Stomach (tissue), 9 donors: Measurements from ENCODE around the gene CNR2. TPM values are rescaled to one million over a fixed set of nuclear protein-coding genes. Genes with fewer than 3 reads are reported as not detected.

Source experiments
- DNase-seq, 2 donors: peaks; one replicate each; pipeline versions ENCODE4 v3.0.0 to v3.0.0-alpha.2; 2013 to 2019
- H3K27ac ChIP-seq, 5 donors: fragments of 200-600 bp in 4 of 5; sonication (generic) in 4 of 5; one replicate each; pipeline ENCODE4 v1.5.1; 2013 to 2019; ENCODE audit warnings: mild to moderate bottlenecking in 1 of 5, moderate library complexity in 1 of 5
- H3K27me3 ChIP-seq, 3 donors: fragments of 200-600 bp; sonication (generic); one replicate each; pipeline ENCODE4 v1.5.1; 2017 to 2019; ENCODE audit warnings: mixed run types in 1 of 3
- H3K36me3 ChIP-seq, 4 donors: fragments of 200-600 bp; sonication (generic); 1 replicate in 3 of 4; 2 replicates in 1 of 4; pipeline ENCODE4 v1.5.1; 2016 to 2019
- H3K4me1 ChIP-seq, 4 donors: fragments of 200-600 bp; sonication (generic); one replicate each; pipeline ENCODE4 v1.5.1; 2016 to 2019
- H3K4me3 ChIP-seq, 4 donors: fragments of 200-600 bp; sonication (generic) in 3 of 4; one replicate each; pipeline ENCODE4 v1.5.1; 2016 to 2019; ENCODE audit warnings: mild to moderate bottlenecking in 1 of 4
- H3K9me3 ChIP-seq, 4 donors: fragments of 200-600 bp; sonication (generic); one replicate each; pipeline ENCODE4 v1.5.1; 2016 to 2019
- CTCF ChIP-seq, 7 experiments: fragments of 450-650 bp in 4 of 7; fragments of 200-600 bp in 3 of 7; sonication (generic) in 3 of 7; IDR thresholded peaks; one replicate each; pipeline ENCODE4 v1.5.1; 2016 to 2019; ENCODE audit warnings: antibody characterized with exemption in 7 of 7, control low read depth in 2 of 7, mild to moderate bottlenecking in 1 of 7
- EP300 ChIP-seq: sonication (generic); formaldehyde crosslinking; IDR thresholded peaks from one replicate; pipeline ENCODE4 v1.6.1; 2017; ENCODE audit warnings: antibody characterized with exemption
- POLR2A ChIP-seq, 4 donors: fragments of 450-650 bp; IDR thresholded peaks; one replicate each; pipeline ENCODE4 v1.6.1; 2016; ENCODE audit warnings: antibody characterized with exemption in 4 of 4, control low read depth in 2 of 4, mild to moderate bottlenecking in 1 of 4, moderate library complexity in 1 of 4
- POLR2AphosphoS5 ChIP-seq, 3 donors: sonication (generic); formaldehyde crosslinking; IDR thresholded peaks; one replicate each; pipeline ENCODE4 v1.6.1; 2016; ENCODE audit warnings: antibody characterized with exemption in 3 of 3
- WGBS, 5 donors: extraction: QIAGEN DNeasy Blood & Tissue Kit in 3 of 5; methylation state at CpG; one replicate each; pipeline versions ENCODE4 v1.1.5 to v1.1.7; 2013 to 2018; 5-methylcytosine and 5-hydroxymethylcytosine counted together
- intact Hi-C: fragments of 100-400 bp; cut with DNase I; formaldehyde crosslinking; loops from one replicate; pipeline ENCODE4 v1.15.1; 2023; ENCODE audit warnings: low total_unique reads
- polyA plus RNA-seq, 3 donors: library from polyadenylated mRNA; stranded (reverse); fragments of 200-250 nt; gene quantifications; one replicate each; pipeline ENCODE4 v1.2.3, GENCODE V29; 2013
- total RNA-seq, 5 donors: library from RNA; depleted of rRNA; stranded (reverse); fragments of >200 nt; gene quantifications; one replicate each; pipeline versions ENCODE4 v1.1.0 to v1.2.3, GENCODE V29; 2014 to 2016
- donor health status: healthy with polysubstance abuse.
- donor health status: Bipolar disorder and iron deficiency.
- donor health status: healthy.

CNR2 gene
- total and polyA plus RNA-seq, 8 donors: 0.18 to 0.23 TPM; not detected in 6

- intact Hi-C loops: no loop called here
- H3K27ac ChIP-seq: no peak overlapping the region
These were observed 18.1 kb downstream of the CNR2 start for GRCh38 chr1:23895082-23895481.

GRCh38 chr1:23889074-23889473 is 24.1 kb downstream of the CNR2 start:
- H3K9me3 ChIP-seq: no peaks in the 10 kb centered on the region
- 67 to 86% (median 82%) methylated on average over 5 of the region's 5 CpGs for WGBS, 5 donors

More at GRCh38 chr1:23895082-23895481, 18.1 kb downstream of the CNR2 start:
- H3K27me3 ChIP-seq: no peaks in the 10 kb centered on the region
- no peak for DNase-seq
- WGBS, 5 donors: 73 to 87% (median 83%) methylated on average over 5 of the region's 5 CpGs
- TF ChIP-seq POLR2A (IDR thresholded peaks at IDR 0.05) (no peak), EP300 (no peak), POLR2AphosphoS5 (IDR thresholded peaks at IDR 0.05) (no peak), CTCF (IDR thresholded peaks at IDR 0.05) (no peak)
- H3K36me3 ChIP-seq: no peaks in the 10 kb centered on the region
- H3K9me3 ChIP-seq: no peaks in the 10 kb centered on the region
- H3K4me1 ChIP-seq: no peaks in the 10 kb centered on the region
- H3K4me3 ChIP-seq: no peak overlapping the region

GRCh38 chr1:23885222-23885621 is 27.9 kb downstream of the CNR2 start:
- WGBS, 5 donors: 75 to 95% (median 86%) methylated on average over 4 of the region's 4 CpGs
- no peaks in the 10 kb centered on the region for H3K27me3 ChIP-seq
- no peaks in the 10 kb centered on the region for H3K36me3 ChIP-seq
- H3K4me3 ChIP-seq: no peak overlapping the region
- intact Hi-C loops: no loop called here
- no peaks in the 10 kb centered on the region for H3K9me3 ChIP-seq
- no peak for TF ChIP-seq POLR2A (IDR thresholded peaks at IDR 0.05)
- TF ChIP-seq EP300: no peak
- no peak for TF ChIP-seq POLR2AphosphoS5 (IDR thresholded peaks at IDR 0.05)
- TF ChIP-seq CTCF (IDR thresholded peaks at IDR 0.05): no peak
- no peaks in the 10 kb centered on the region for H3K4me1 ChIP-seq
- no peak overlapping the region for H3K27ac ChIP-seq
- no peak for DNase-seq

More at GRCh38 chr1:23889074-23889473, 24.1 kb downstream of the CNR2 start:
- no peaks in the 10 kb centered on the region for H3K36me3 ChIP-seq
- no peak for TF ChIP-seq POLR2A (IDR thresholded peaks at IDR 0.05)
- no peak for TF ChIP-seq POLR2AphosphoS5 (IDR thresholded peaks at IDR 0.05)
- no peak for TF ChIP-seq CTCF (IDR thresholded peaks at IDR 0.05)
- TF ChIP-seq EP300: no peak
- intact Hi-C loops: no loop called here
- no peaks in the 10 kb centered on the region for H3K27me3 ChIP-seq
- no peaks in the 10 kb centered on the region for H3K4me1 ChIP-seq
- no peak overlapping the region for H3K4me3 ChIP-seq
- no peak overlapping the region for H3K27ac ChIP-seq
- no peak for DNase-seq

- TF ChIP-seq CTCF (IDR thresholded peaks at IDR 0.05) (no peak), POLR2AphosphoS5 (IDR thresholded peaks at IDR 0.05) (no peak), POLR2A (IDR thresholded peaks at IDR 0.05) (no peak), EP300 (no peak)
- no peaks in the 10 kb centered on the region for H3K27me3 ChIP-seq
- no peak for DNase-seq
- H3K9me3 ChIP-seq: peaks cover 0 to 23% (median 22%) of the 10 kb centered on the region in 4 donors
- H3K4me3 ChIP-seq: no peak overlapping the region
- intact Hi-C loops: no loop called here
- no peaks in the 10 kb centered on the region for H3K4me1 ChIP-seq
- no peaks in the 10 kb centered on the region for H3K36me3 ChIP-seq
- no peak overlapping the region for H3K27ac ChIP-seq
- WGBS, 5 donors: 69 to 85% (median 84%) methylated on average over 4 of the region's 4 CpGs
These were observed 30.4 kb downstream of the CNR2 start for GRCh38 chr1:23882746-23883145.
